Stimulated activated naive CD4-positive, alpha-beta T cell treated with Interleukin-2 at 50 U/mL for 16 hours (primary cell): Measurements from ENCODE around the gene YIPF4.
"Not testable (repeated sequence)": the region's sequence is repeated elsewhere in the genome, so short reads cannot be mapped to it uniquely, and the experiment has no call there.

Experiments
- DNase-seq: peaks from one replicate; lab custom pipeline; 2025; lab: John Stamatoyannopoulos, UW

YIPF4 gene

DNA sequence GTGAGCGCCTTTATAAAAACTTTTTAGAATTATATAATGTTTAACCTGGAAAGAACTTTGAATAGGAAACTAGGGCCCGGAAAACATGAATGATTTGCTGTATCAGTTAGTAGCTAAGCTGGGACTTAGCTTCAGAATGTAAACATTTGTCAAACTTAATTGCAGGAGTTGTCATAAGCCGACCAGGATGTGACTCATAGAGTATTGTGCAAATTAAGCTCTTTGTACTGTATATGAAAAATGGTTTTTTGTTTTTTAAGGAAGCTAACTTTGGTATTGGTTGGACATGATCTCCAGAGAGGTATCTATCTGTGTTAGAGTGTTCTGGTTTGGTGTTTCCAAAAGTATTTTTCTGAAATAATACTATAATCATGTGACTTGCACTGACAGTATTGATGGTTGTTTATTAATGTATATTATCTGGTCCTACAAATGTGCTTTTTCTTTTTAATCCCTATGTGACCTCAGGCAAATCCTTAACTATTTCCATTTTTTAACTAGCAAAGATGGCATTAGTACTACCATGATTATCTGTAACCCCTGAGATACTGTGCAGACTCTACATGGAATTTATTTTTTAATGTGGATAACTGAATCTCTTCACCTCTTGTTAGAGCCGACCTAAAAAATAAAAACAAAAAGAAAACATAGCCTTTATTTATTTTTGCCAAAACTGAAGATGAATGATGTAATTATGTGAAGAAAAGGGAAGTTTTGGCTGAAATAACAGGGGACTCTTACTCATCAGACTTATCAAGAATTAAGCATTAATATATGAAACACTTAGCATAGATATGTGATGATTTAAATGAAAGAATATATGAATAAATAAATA is 11.7 kb downstream of the YIPF4 start:
- DNase-seq: no peak

DNA sequence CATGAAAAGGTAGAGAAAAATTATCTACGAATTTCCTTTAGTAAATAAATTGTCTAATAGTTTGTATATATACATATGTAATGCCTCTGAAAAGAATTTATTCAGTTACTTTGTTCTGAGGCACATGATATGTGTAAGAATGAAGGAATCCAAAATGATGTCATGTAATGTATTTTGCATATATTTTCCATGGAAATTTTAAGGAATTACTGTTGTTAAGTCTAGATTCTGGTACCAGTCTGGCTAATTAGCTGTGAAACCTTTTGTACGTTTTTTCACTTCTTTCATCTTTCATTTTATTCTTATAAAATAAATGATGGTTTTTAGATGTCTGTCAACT is 12.3 kb downstream of the YIPF4 start:
- no peak for DNase-seq

GRCh38 chr2:32291746-32292145 is 14.0 kb downstream of the YIPF4 start:
- no peak for DNase-seq

DNA sequence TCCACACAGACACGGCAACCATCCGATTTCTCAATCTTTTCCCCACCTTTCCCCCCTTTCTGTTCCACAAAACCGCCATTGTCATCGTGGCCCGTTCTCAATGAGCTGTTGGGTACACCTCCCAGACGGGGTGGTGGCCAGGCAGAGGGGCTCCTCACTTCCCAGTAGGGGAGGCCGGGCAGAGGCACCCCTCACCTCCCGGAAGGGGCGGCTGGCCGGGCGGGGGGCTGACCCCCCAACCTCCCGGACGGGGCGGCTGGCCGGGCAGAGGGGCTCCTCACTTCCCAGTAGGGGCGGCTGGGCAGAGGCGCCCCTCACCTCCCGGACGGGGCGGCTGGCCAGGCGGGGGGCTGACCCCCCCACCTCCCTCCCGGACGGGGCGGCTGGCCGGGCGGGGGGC is 15.8 kb downstream of the YIPF4 start:
- DNase-seq: not testable (repeated sequence)

DNA sequence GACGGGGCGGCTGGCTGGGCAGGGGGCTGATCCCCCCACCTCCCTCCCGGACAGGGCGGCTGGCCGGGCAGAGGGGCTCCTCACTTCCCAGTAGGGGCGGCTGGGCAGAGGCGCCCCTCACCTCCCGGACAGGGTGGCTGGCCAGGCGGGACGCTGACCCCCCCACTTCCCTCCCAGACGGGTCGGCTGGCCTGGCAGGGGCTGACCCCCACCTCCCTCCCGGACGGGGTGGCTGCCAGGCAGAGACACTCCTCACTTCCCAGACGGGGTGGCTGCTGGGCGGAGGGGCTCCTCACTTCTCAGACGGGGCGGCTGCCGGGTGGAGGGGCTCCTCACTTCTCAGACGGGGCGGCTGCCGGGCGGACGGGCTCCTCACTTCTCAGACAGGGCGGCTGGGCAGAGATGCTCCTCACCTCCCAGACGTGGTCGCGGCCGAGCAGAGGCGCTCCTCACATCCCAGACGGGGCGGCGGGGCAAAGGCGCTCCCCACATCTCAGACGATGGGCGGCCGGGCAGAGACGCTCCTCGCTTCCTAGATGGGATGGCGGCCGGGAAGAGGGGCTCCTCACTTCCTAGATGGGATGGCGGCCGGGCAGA is 16.4 kb downstream of the YIPF4 start:
- DNase-seq: not testable (repeated sequence)

DNA sequence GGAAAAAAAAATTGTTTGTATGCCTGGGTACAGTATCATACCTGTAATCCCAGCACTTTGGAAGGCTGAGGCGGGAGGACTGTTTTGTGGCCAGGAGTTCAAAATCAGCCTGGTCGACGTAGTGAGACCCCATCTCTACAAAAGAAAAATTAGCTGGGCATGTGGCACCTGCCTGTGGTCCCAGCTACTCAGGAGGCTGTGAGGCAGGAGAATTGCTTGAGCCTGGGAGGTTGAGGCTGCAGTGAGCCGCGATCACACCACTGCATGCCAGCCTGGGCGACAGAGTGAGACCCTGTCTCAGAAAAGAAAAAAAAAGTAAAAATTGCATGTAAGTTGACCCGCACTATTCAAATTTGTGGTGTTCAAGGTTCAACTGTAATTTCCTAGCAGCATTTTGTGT is 32.9 kb downstream of the YIPF4 start:
- DNase-seq: no peak

GRCh38 chr2:32314886-32315285 is 37.2 kb downstream of the YIPF4 start:
- no peak for DNase-seq

DNA sequence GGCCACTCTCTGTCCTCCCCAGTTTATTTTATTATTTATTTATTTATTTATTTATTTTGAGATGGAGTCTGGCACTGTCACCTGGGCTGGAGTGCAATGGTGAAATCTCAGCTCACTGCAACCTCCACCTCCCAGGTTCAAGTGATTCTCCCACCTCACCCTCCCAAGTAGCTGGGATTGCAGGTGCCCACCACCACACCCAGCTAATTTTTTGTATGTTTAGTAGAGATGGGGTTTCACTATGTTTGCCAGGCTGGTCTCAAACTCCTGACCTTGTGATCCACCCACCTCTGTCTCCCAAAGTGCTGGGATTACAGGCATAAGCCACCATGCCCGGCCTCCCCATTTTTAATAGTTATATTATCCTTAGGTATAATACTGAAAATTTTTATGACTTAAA is 51.0 kb downstream of the YIPF4 start:
- DNase-seq: not testable (repeated sequence)

DNA sequence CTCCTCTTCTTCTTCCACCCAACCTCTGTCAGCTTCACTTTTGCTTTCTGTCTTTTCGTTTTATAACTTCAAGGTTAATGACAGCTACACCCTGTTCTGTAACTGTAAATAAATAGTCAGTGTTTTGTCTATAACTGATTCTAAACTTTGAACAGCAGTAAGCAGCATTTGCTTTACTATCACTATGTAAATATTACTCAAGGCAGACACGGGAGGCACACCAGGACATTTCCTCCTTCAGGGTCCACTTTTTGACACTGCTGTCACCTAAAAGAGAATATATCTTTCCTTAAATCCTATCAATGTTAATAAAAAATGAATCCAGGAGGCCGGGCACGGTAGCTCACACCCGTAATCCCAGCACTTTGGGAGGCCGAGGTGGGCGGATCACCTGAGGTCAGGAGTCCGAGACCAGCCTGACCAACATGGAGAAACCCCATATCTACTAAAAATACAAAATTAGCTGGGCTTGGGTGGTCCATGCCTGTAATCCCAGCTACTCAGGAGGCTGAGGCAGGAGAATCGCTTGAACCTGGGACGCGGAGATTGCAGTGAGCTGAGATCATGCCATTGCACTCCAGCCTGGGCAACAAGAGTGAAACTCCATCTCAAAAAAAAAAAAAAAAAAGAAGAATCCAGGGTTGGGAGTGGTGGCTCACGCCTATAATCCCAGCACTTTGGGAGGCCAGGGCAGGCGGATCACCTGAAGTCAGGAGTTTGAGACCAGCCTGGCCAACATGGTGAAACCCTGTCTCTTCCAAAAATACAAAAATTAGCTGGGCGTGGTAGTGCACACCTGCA is 51.7 kb downstream of the YIPF4 start:
- DNase-seq: not testable (repeated sequence)

GRCh38 chr2:32330136-32330535 is 52.4 kb downstream of the YIPF4 start:
- DNase-seq: no peak

GRCh38 chr2:32342801-32343200 is 65.1 kb downstream of the YIPF4 start:
- DNase-seq: no peak

DNA sequence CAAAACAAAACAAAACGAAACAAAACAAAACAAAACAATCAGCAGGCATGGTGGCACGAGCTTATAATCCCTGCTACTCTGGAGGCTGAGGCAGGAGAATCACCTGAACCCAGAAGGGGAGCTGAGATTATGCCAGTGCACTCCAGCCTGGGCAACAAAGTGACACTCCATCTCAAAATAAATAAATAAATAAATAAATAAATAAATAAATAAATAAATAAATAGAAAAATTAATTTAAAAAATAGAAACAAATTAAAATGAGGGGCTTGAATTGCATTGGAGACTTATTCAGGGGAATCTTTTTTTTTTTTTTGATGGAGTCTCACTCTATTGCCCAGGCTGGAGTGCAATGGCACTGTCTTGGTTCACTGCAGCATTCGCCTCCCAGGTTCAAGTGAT is 73.1 kb downstream of the YIPF4 start:
- DNase-seq: not testable (repeated sequence)

GRCh38 chr2:32355976-32356680 is 78.4 kb downstream of the YIPF4 start:
- DNase-seq: no peak

DNA sequence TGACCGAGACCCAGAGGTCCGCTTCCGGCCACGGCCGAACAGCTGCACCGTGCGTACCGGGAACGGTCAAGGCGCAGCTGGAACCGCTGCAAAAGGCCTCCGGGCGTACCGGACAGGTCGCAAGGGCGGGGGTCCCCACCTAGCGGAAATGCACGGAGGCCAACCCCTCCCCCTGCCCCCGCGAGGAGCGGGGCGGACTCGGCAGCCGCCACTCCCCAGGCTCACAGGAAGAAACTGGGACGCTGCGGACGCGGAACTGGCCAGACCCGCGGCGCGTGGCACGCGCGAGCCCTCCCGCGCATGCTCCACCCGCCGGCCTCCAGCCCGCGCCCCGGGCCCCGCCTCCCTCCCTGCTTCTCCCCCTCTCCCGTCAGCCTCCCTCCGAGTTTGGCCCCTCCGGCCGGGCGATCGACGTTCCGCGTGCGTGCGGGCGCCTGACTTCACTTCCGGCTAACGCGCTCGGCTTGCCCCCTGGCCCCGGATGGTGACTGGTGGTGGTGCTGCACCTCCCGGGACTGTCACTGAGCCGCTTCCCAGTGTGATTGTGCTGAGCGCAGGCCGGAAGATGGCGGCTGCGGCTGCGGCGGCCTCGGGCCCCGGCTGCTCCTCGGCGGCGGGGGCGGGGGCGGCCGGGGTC is 79.1 kb downstream of the YIPF4 start, which contains the start of gene BIRC6:
Gene BIRC6 (plus strand): TSS at position 343 of the 637 bp plus-strand sequence. CDS start 139 bp downstream, at position 482.
- DNase-seq: peak; percentile 95

DNA sequence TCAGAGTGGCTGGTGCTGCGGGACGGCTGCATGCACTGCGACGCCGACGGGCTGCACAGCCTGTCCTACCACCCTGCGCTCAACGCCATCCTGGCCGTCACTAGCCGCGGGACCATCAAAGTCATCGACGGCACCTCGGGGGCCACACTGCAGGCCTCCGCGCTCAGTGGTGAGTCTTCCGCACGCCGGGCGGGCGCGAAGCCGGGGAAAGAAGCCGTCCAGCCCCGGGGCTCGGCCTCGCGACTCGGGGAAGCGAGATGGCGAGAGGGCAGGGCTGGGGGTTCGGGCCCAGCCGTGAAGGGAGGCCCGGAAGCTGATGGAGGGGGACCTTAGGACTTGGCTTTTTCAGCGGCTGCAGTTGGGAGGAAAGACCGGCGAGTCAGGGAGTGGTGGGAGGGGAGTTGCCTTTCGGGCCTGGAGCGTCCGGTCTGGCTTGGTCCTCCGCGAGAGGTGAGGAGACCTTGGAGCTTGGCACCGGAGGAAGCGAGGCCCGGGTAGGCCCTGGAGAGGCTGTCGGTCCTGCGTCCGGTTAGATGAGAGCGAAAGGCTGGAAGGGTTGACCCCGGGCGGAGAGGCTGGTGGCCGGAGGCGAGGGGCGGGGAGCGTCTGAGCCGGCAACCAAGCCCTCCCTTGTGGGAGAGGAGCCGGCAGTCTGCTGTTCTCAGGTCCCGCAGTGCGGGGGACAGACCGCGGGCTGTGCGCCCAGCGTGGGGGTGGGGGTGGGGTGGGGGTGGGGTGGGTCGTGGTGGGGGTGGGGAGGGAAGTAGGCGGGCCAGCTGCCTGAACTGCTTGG is 79.8 kb downstream of the YIPF4 start:
- DNase-seq: peak; percentile 28

- DNase-seq: no peak
Observed at GRCh38 chr2:32358111-32358482, 80.4 kb downstream of the YIPF4 start.

DNA sequence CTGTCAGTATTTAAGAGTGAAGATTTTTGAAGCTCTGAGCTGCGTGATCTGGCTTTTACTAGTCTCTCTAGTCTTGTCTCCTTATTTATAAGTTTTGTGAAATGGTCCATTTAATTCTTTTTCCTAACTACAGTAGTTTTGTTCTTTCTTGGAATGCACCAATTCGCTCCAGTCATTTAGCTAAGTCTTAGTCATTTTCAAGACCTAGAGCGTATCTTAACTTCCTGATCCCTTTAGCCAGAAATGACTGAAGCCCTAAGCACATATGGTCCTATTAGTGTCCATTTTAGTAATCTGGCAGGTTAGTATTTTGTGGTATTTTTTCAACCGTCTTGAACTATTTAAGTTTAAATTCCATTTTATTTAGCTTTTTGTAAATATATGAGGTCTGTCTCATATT is 82.7 kb downstream of the YIPF4 start:
- no peak for DNase-seq

DNA sequence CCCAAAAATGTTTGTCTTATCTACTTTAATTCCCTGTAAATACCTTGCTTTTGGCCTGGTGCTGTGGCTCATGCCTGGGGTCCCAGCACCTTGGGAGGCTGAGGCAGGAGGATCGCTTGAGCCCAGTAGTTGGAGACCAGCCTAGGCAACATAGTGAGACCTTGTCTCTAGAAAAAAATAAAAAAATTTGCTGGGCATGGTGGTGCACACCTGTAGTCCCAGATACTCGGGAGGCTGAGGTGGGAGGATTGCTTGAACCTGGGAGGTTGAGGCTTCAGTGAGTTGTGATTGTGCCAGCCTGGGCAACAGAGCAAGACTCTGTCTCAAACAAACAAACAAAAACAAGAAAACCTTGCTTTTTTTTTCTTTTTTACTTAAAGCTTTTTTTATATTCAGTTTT is 85.3 kb downstream of the YIPF4 start:
- DNase-seq: not testable (repeated sequence)

GRCh38 chr2:32363597-32363996 is 85.9 kb downstream of the YIPF4 start:
- DNase-seq: no peak

GRCh38 chr2:32364290-32364689 is 86.6 kb downstream of the YIPF4 start:
- DNase-seq: not testable (repeated sequence)

DNA sequence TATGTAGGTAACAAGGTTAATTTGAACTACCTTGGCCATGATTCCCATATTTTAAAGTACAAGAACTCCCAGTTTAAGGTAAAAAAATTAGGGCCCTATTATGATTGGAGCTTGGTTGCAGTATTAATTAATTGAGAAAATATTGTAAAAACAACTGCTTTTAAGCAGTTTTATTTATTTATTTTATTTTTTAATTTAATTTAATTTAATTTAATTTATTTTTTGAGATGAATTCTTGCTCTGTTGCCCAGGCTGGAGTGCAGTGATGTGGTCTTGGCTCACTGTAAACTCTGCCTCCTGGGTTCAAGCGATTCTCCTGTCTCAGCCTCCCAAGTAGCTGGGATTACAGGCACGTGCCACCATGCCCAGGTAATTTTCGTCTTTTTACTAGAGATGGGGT is 88.0 kb downstream of the YIPF4 start:
- not testable (repeated sequence) for DNase-seq
